ENCODE results near the gene SLC15A1. TPM values are rescaled to one million over a fixed set of nuclear protein-coding genes. Genes with fewer than 3 reads are reported as not detected.

SLC15A1 gene
- total and polyA plus RNA-seq, 4 donors, result 5.8 to 19.7 (median 11.6) TPM

- no peaks in the 10 kb centered on the region for H3K27me3 ChIP-seq (ENCODE audit: control insufficient read depth in 4 of 4, insufficient read depth in 4 of 4, low read length in 3 of 4)
- no peak overlapping the region for H3K27ac ChIP-seq (ENCODE audit: low read depth in 1 of 2, low read length in 2 of 2)
- DNase-seq (ENCODE audit: low spot score), result no peak
- no peak for TF ChIP-seq RAD21 (IDR thresholded peaks at IDR 0.05)
- no peak for TF ChIP-seq SP1 (IDR thresholded peaks at IDR 0.05)
- no peak for TF ChIP-seq YY1 (IDR thresholded peaks at IDR 0.05)
- TF ChIP-seq HNF4G (IDR thresholded peaks at IDR 0.05), result no peak
- TF ChIP-seq REST (IDR thresholded peaks at IDR 0.05), result no peak
- WGBS, result 71% methylated on average over 5 of the region's 5 CpGs
- no peaks in the 10 kb centered on the region for H3K36me3 ChIP-seq (ENCODE audit: control insufficient read depth in 4 of 4, insufficient read depth in 3 of 4, low read depth in 1 of 4, low read length in 3 of 4)
- no peak overlapping the region for H3K4me3 ChIP-seq (ENCODE audit: low read depth in 1 of 3, low read length in 3 of 3)
- H3K4me1 ChIP-seq (ENCODE audit: control insufficient read depth in 4 of 4, insufficient read depth in 4 of 4, low read length in 3 of 4), result peaks cover 0 to 15% (median 9%) of the 10 kb centered on the region in 4 donors
- no peak overlapping the region for H3K9ac ChIP-seq (ENCODE audit: low read depth in 1 of 2, low read length in 2 of 2)
- H3K9me3 ChIP-seq (ENCODE audit: control insufficient read depth in 4 of 4, low read length in 3 of 4), result no peaks in the 10 kb centered on the region
Measured at GRCh38 chr13:98782654-98783053, 30.2 kb upstream of the SLC15A1 start.

- H3K4me3 ChIP-seq (ENCODE audit: low read depth in 1 of 3, low read length in 3 of 3), result no peak overlapping the region
- TF ChIP-seq JUND (IDR thresholded peaks at IDR 0.05), result no peak
- no peak for TF ChIP-seq RXRA (IDR thresholded peaks at IDR 0.05)
- no peak for TF ChIP-seq NR2F2 (IDR thresholded peaks at IDR 0.05)
- no peak for TF ChIP-seq ZBTB33 (IDR thresholded peaks at IDR 0.05)
- TF ChIP-seq FOXA1 (IDR thresholded peaks at IDR 0.05), result no peak
- TF ChIP-seq SP1 (IDR thresholded peaks at IDR 0.05), result no peak
- TF ChIP-seq HNF4G (IDR thresholded peaks at IDR 0.05), result no peak
- no peaks in the 10 kb centered on the region for H3K27me3 ChIP-seq (ENCODE audit: control insufficient read depth in 4 of 4, insufficient read depth in 4 of 4, low read length in 3 of 4)
- no peak overlapping the region for H3K27ac ChIP-seq (ENCODE audit: low read depth in 1 of 2, low read length in 2 of 2)
- DNase-seq (ENCODE audit: low spot score), result no peak
- H3K9me3 ChIP-seq (ENCODE audit: control insufficient read depth in 4 of 4, low read length in 3 of 4), result no peaks in the 10 kb centered on the region
- H3K9ac ChIP-seq (ENCODE audit: low read depth in 1 of 2, low read length in 2 of 2), result no peak overlapping the region
- no peaks in the 10 kb centered on the region for H3K36me3 ChIP-seq (ENCODE audit: control insufficient read depth in 4 of 4, insufficient read depth in 3 of 4, low read depth in 1 of 4, low read length in 3 of 4)
- 88% methylated on average over 7 of the region's 7 CpGs for whole genome bisulfite sequencing
- peaks cover 0 to 15% (median 9%) of the 10 kb centered on the region in 4 donors for H3K4me1 ChIP-seq (ENCODE audit: control insufficient read depth in 4 of 4, insufficient read depth in 4 of 4, low read length in 3 of 4)
Measured at GRCh38 chr13:98781905-98782304, 29.4 kb upstream of the SLC15A1 start.

- H3K9ac ChIP-seq (ENCODE audit: low read depth in 1 of 2, low read length in 2 of 2), result no peak overlapping the region
- no peak overlapping the region for H3K4me3 ChIP-seq (ENCODE audit: low read depth in 1 of 3, low read length in 3 of 3)
- no peak for DNase-seq (ENCODE audit: low spot score)
- H3K9me3 ChIP-seq (ENCODE audit: control insufficient read depth in 4 of 4, low read length in 3 of 4), result no peaks in the 10 kb centered on the region
- no peaks in the 10 kb centered on the region for H3K27me3 ChIP-seq (ENCODE audit: control insufficient read depth in 4 of 4, insufficient read depth in 4 of 4, low read length in 3 of 4)
- no peaks in the 10 kb centered on the region for H3K36me3 ChIP-seq (ENCODE audit: control insufficient read depth in 4 of 4, insufficient read depth in 3 of 4, low read depth in 1 of 4, low read length in 3 of 4)
- H3K4me1 ChIP-seq (ENCODE audit: control insufficient read depth in 4 of 4, insufficient read depth in 4 of 4, low read length in 3 of 4), result peaks cover 0 to 13% (median 8%) of the 10 kb centered on the region in 4 donors
- no peak overlapping the region for H3K27ac ChIP-seq (ENCODE audit: low read depth in 1 of 2, low read length in 2 of 2)
- no peak for TF ChIP-seq JUND (IDR thresholded peaks at IDR 0.05)
- TF ChIP-seq MAX (IDR thresholded peaks at IDR 0.05), result no peak
- TF ChIP-seq CTCF (IDR thresholded peaks at IDR 0.05; ENCODE audit: low read depth, low read length, missing input control), result no peak
- TF ChIP-seq FOXA1 (IDR thresholded peaks at IDR 0.05), result no peak
- TF ChIP-seq SP1 (IDR thresholded peaks at IDR 0.05), result no peak
- no peak for TF ChIP-seq RXRA (IDR thresholded peaks at IDR 0.05)
- TF ChIP-seq EGR1 (IDR thresholded peaks at IDR 0.05; ENCODE audit: low read depth in 2 of 2), result no peak
- no peak for TF ChIP-seq GABPA (IDR thresholded peaks at IDR 0.05 in 1 of 2, conservative IDR thresholded peaks at IDR 0.05 in 1 of 2)
- no peak for TF ChIP-seq ZBTB33 (IDR thresholded peaks at IDR 0.05)
- no peak for TF ChIP-seq FOXA2 (IDR thresholded peaks at IDR 0.05)
- TF ChIP-seq NR2F2 (IDR thresholded peaks at IDR 0.05), result no peak
- TF ChIP-seq HNF4G (IDR thresholded peaks at IDR 0.05), result no peak
- no peak for TF ChIP-seq ATF3 (IDR thresholded peaks at IDR 0.05)
- no peak for TF ChIP-seq RAD21 (IDR thresholded peaks at IDR 0.05)
- TF ChIP-seq YY1 (IDR thresholded peaks at IDR 0.05), result no peak
- 86% methylated on average over 11 of the region's 11 CpGs for WGBS
Measured at GRCh38 chr13:98781470-98781869, 29.0 kb upstream of the SLC15A1 start.

Measured in liver (tissue), 9 donors.